PC-9 (cell line): Measurements from ENCODE around the gene LAGE3. TPM values are rescaled to one million over a fixed set of nuclear protein-coding genes. Genes with fewer than 3 reads are reported as not detected.
"Not testable (repeated sequence)": the region's sequence is repeated elsewhere in the genome, so short reads cannot be mapped to it uniquely, and the experiment has no call there.

ENCODE experiments used
- BruUV-seq: library from RNA; stranded (reverse); fragments of 400-500 nt; replicated peaks from 2 replicates; lab custom pipeline; 2021; lab: Mats Ljungman, UMichigan
- CTCF ChIA-PET: fragments of 300-600 bp; sonication (Branson Sonifier 250); formaldehyde crosslinking; loops from one replicate; lab custom pipeline; 2022; ENCODE audit warnings: antibody characterized with exemption; lab: Charles Lee
- POLR2A ChIA-PET: fragments of 300-600 bp; sonication (Branson Sonifier 250); formaldehyde crosslinking; loops from one replicate; lab custom pipeline; 2022; ENCODE audit warnings: antibody characterized with exemption; ENCODE audit not compliant: unreplicated experiment; lab: Charles Lee
- DNase-seq, 2 experiments: peaks; one replicate each; pipeline versions ENCODE4 v3.0.0 to v3.0.0-alpha.2; 2015 to 2022; ENCODE audit warnings: mixed read lengths in 1 of 2
- H2AFZ ChIP-seq: fragments of 200-600 bp; sonication (generic); 2 replicates; pipeline ENCODE4 v1.8.1; 2017; ENCODE audit warnings: antibody characterized with exemption
- H3F3A ChIP-seq: fragments of 200-600 bp; sonication (generic); 2 replicates; pipeline ENCODE4 v1.8.1; 2017; ENCODE audit warnings: antibody characterized with exemption, mild to moderate bottlenecking, low read depth; ENCODE audit not compliant: insufficient read depth
- H3K27ac ChIP-seq: fragments of 200-600 bp; sonication (generic); 2 replicates; pipeline ENCODE4 v1.6.1; 2016; ENCODE audit warnings: mixed run types
- H3K27me3 ChIP-seq: fragments of 200-600 bp; sonication (generic); 2 replicates; pipeline ENCODE4 v1.6.1; 2016; ENCODE audit warnings: low read depth, mixed run types; ENCODE audit not compliant: insufficient read depth
- H3K36me3 ChIP-seq: fragments of 200-600 bp; sonication (generic); 2 replicates; pipeline ENCODE4 v1.6.1; 2016; ENCODE audit warnings: low read depth, mixed run types
- H3K4me1 ChIP-seq: fragments of 200-600 bp; sonication (generic); replicated peaks from 2 replicates; pipeline ENCODE4 v1.6.1; 2016; ENCODE audit warnings: mixed run types; ENCODE audit not compliant: insufficient read depth
- H3K4me2 ChIP-seq: fragments of 200-600 bp; sonication (generic); 2 replicates; pipeline ENCODE4 v1.6.1; 2017; ENCODE audit warnings: mixed run types
- H3K4me3 ChIP-seq: fragments of 200-600 bp; sonication (generic); 2 replicates; pipeline ENCODE4 v1.6.1; 2016; ENCODE audit warnings: mixed run types
- H3K79me2 ChIP-seq: fragments of 200-600 bp; sonication (generic); 2 replicates; pipeline ENCODE4 v1.6.1; 2017; ENCODE audit warnings: low read depth, mixed run types
- H3K9me2 ChIP-seq: fragments of 200-600 bp; sonication (generic); 2 replicates; pipeline ENCODE4 v1.8.1; 2017; ENCODE audit warnings: mild to moderate bottlenecking; ENCODE audit not compliant: insufficient read depth
- H3K9me3 ChIP-seq: fragments of 200-600 bp; sonication (generic); 2 replicates; pipeline ENCODE4 v1.8.1; 2016; ENCODE audit warnings: low read depth; ENCODE audit not compliant: insufficient read depth
- H4K20me1 ChIP-seq: fragments of 200-600 bp; sonication (generic); 2 replicates; pipeline ENCODE4 v1.8.1; 2017; ENCODE audit not compliant: insufficient read depth
- EZH2 ChIP-seq: fragments of 200-600 bp; sonication (generic); IDR thresholded peaks from 2 replicates; pipeline ENCODE4 v1.8.0; 2017; ENCODE audit warnings: antibody characterized with exemption, low read depth
- intact Hi-C: fragments of 100-400 bp; cut with micrococcal nuclease; formaldehyde crosslinking; loops from one replicate; pipeline ENCODE4 v1.10.0; 2022; ENCODE audit not compliant: unreplicated experiment
- total RNA-seq: library from RNA; stranded (reverse); gene quantifications from 2 replicates; pipeline ENCODE4 v1.2.3, GENCODE V29; 2021
- TF ChIP-seq, protein P1 (sequence below): fragments of 200-600 bp; sonication (generic); conservative IDR thresholded peaks from 2 replicates; pipeline ENCODE4 v1.6.1; 2017; ENCODE audit warnings: mixed run types, antibody characterized with exemption, mild to moderate bottlenecking, moderate library complexity

The LAGE3 gene
- total RNA-seq, 1 experiment from 2014 or later: 63.9 TPM

DNA sequence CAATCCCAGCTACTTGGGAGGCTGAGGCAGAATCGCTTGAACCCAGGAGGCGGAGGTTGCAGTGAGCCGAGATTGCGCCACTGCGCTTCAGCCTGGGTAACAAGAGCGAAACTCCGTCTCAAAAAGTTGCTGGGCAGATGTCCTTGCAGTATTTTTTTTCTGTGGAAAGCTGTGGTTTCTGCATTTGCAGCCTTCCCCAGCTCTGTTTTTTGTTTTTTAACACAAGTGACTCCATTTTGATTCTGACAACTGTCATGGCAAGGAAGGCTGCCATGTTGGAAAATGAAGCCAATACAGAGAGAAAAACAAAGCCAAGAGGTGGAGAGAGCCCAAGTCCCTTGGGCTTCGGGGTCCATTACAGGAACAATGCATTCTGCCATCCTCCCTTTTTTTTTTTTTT is 23.0 kb upstream of the LAGE3 start:
- CTCF ChIA-PET: no interaction called here

DNA sequence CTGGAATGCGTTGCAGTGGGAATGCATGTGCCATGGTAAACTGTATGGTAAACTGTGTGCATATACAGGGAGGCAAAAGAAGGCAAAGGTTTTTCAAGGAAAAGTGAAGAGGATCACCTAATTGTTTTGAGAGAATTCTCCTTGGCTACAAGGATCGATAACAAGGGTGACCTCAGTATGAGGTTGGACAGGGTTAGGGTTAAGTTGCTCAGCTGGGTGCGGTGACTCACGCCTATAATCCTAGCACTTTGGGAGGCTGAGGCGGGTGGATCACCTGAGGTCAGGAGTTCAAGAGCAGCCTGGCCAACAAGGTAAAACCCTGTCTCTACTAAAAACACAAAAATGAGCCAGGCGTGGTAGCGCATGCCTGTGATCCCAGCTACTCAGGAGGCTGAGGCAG is 22.3 kb upstream of the LAGE3 start:
- H3K9me3 ChIP-seq, H3K36me3 ChIP-seq, BruUV-seq, H2AFZ ChIP-seq, H3K4me2 ChIP-seq, CTCF ChIA-PET, H3K27me3 ChIP-seq, H3K9me2 ChIP-seq, H4K20me1 ChIP-seq, H3K27ac ChIP-seq, POLR2A ChIA-PET, DNase-seq, H3K4me3 ChIP-seq, intact Hi-C loops, H3K79me2 ChIP-seq: not testable (repeated sequence)
- H3F3A ChIP-seq: peaks cover 14% of the 10 kb centered on the region; the same call in 1 of the 2 replicates
- H3K4me1 ChIP-seq: peaks cover 13% of the 10 kb centered on the region

More for the DNA sequence above, 23.0 kb upstream of the LAGE3 start:
- Histone ChIP-seq H3K9me3 (no peaks in the 10 kb centered on the region), H3K4me2 (no peak overlapping the region), H2AFZ (no peak overlapping the region), H3K27me3 (no peaks in the 10 kb centered on the region), H3K4me1 (peaks cover 14% of the 10 kb centered on the region), H3K27ac (no peak overlapping the region), H3K9me2 (no peaks in the 10 kb centered on the region), H3K36me3 (no peaks in the 10 kb centered on the region), H3K79me2 (no peaks in the 10 kb centered on the region), H3K4me3 (no peak overlapping the region), H4K20me1 (no peaks in the 10 kb centered on the region), H3F3A (peaks cover 14% of the 10 kb centered on the region; the same call in 1 of the 2 replicates)
- BruUV-seq: no TSS peak
- no peak for TF ChIP-seq EZH2
- TF ChIP-seq, protein P1, sequence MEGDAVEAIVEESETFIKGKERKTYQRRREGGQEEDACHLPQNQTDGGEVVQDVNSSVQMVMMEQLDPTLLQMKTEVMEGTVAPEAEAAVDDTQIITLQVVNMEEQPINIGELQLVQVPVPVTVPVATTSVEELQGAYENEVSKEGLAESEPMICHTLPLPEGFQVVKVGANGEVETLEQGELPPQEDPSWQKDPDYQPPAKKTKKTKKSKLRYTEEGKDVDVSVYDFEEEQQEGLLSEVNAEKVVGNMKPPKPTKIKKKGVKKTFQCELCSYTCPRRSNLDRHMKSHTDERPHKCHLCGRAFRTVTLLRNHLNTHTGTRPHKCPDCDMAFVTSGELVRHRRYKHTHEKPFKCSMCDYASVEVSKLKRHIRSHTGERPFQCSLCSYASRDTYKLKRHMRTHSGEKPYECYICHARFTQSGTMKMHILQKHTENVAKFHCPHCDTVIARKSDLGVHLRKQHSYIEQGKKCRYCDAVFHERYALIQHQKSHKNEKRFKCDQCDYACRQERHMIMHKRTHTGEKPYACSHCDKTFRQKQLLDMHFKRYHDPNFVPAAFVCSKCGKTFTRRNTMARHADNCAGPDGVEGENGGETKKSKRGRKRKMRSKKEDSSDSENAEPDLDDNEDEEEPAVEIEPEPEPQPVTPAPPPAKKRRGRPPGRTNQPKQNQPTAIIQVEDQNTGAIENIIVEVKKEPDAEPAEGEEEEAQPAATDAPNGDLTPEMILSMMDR: no peak
- POLR2A ChIA-PET: interaction anchor here (0.7 kb wide), 1 partner anchor 20 kb away, joined by 6 read pairs; no protein-coding TSS in a partner anchor
- DNase-seq: no peak
- intact Hi-C loops: no loop called here

DNA sequence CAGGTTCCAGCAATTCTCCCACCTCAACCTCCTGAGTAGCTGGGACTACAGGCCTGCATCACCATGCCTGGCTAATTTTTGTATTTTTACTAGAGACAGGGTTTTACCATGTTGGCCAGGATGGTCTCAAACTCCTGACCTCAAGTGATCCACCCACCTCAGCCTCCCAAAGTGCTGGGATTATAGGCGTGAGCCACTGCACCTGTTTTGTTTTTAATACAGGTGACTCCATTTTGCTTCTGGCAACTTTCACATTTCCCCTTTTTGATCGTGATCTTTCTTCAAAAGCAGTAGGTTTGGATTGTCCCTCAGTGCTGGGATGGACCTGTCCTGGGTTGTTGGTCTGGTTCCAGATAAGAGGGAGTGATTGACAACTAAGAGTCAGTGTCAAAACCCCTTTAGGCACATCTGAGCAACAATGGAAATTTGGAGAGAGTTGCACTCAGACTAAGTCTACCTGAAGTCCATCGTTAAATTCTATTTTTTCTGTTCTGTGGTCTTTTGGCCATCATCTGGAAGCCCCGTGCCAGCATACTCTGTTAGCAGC is 17.6 kb upstream of the LAGE3 start:
- H3K79me2 ChIP-seq, intact Hi-C loops, H3K36me3 ChIP-seq, DNase-seq, H4K20me1 ChIP-seq, H3K9me2 ChIP-seq, H3K4me2 ChIP-seq, H3K4me3 ChIP-seq, H3F3A ChIP-seq, H3K4me1 ChIP-seq, H3K27ac ChIP-seq, H2AFZ ChIP-seq, H3K27me3 ChIP-seq, BruUV-seq, H3K9me3 ChIP-seq, POLR2A ChIA-PET: not testable (repeated sequence)
- CTCF ChIA-PET: interaction anchor here (0.7 kb wide), 1 partner anchor 25 kb away, joined by 5 read pairs; no protein-coding TSS in a partner anchor

DNA sequence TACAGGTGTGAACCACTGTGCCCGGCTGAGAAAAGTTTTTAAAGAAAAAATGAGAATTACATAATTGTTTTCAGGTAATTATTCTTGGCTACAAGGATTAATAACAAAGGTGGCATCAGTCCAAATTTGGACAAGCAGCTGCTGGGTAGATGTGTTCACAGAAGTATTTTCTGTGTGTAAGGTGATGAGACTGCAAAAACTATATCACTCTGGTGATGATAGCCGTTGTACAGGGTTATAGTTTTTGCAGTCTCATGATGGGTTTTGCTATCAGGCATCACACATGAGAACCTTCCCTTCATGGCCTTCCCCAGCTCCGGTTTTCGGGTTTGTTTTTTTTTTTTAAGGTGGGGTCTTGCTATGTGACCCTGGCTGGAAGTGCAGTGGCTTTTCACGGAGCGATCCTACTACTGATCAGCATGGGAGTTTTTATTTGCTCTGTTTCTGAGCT is 16.4 kb upstream of the LAGE3 start:
- H3K9me3 ChIP-seq: no peaks in the 10 kb centered on the region
- H2AFZ ChIP-seq: no peak overlapping the region
- TF ChIP-seq EZH2: no peak
- TF ChIP-seq, protein P1: no peak
- no peak overlapping the region for H3K4me3 ChIP-seq
- ChIA-PET POLR2A (no interaction called here), CTCF (no interaction called here)
- intact Hi-C loops: no loop called here
- H3K27ac ChIP-seq: no peak overlapping the region
- H3K27me3 ChIP-seq: no peaks in the 10 kb centered on the region
- DNase-seq: no peak
- 0 out of 2 replicates have a peak, but pooled peaks cover 3% of the 10 kb centered on the region for H3F3A ChIP-seq
- no peaks in the 10 kb centered on the region for H3K36me3 ChIP-seq
- no peaks in the 10 kb centered on the region for H3K79me2 ChIP-seq
- no peak overlapping the region for H3K4me2 ChIP-seq
- no peaks in the 10 kb centered on the region for H4K20me1 ChIP-seq
- no peaks in the 10 kb centered on the region for H3K9me2 ChIP-seq
- BruUV-seq: no TSS peak
- H3K4me1 ChIP-seq: 0 out of 2 replicates have a peak, but pooled peaks cover 4% of the 10 kb centered on the region
